MM.1S (cell line): ENCODE results near the gene TSR1.

Source experiments
- CTCF ChIP-seq: fragments of 300-600 bp; sonication (generic); IDR thresholded peaks from 2 replicates; pipeline ENCODE4 v1.5.1; 2016; ENCODE audit warnings: antibody characterized with exemption, low read length, mixed read lengths
- EZH2 ChIP-seq: fragments of 300-600 bp; sonication (generic); optimal IDR thresholded peaks from 2 replicates; pipeline ENCODE3; 2017; ENCODE audit warnings: low read depth, mild to moderate bottlenecking, antibody characterized with exemption, low read length, mixed read lengths
- EZH2phosphoT487 ChIP-seq: fragments of 300-600 bp; sonication (generic); IDR thresholded peaks from 2 replicates; pipeline ENCODE4 v1.6.1; 2018; ENCODE audit warnings: antibody characterized with exemption, low read length

- TF ChIP-seq CTCF (no peak), EZH2phosphoT487 (no peak), EZH2 (no peak)
Measured at GRCh38 chr17:2338315-2338657, 2.0 kb upstream of the TSR1 start.
